HG03354 (cell line): ENCODE results near the gene ZDHHC16.
"Not testable (repeated sequence)": the region's sequence is repeated elsewhere in the genome, so short reads cannot be mapped to it uniquely, and the experiment has no call there.

Experiments
- ATAC-seq: cut with Tn5 transposase; IDR thresholded peaks from one replicate; pipeline ENCODE4 v1.9.1; 2021; ENCODE audit warnings: mild to moderate bottlenecking; ENCODE audit not compliant: unreplicated experiment, poor library complexity, severe bottlenecking

ZDHHC16 gene

GRCh38 chr10:97445722-97446639 is at the start of gene ZDHHC16, which contains the start of gene EXOSC1:
ZDHHC16 (plus strand) TSS chr10:97446175; CDS start chr10:97451676, 5,501 bp downstream.
EXOSC1 (minus strand) TSS chr10:97446006; CDS start chr10:97445985, 21 bp downstream.
- ATAC-seq: peak; percentile 97

GRCh38 chr10:97399843-97400545 is 46.0 kb upstream of the ZDHHC16 start:
- ATAC-seq: no peak

- peak; percentile 96 for ATAC-seq
Measured at GRCh38 chr10:97400665-97401454, 45.1 kb upstream of the ZDHHC16 start, which contains the start of gene RRP12. RRP12 (minus strand) TSS chr10:97401340; CDS start chr10:97401231, 109 bp downstream.

GRCh38 chr10:97401455-97401919 is 44.5 kb upstream of the ZDHHC16 start:
- ATAC-seq: no peak

- no peak for ATAC-seq
Measured at GRCh38 chr10:97404044-97404443, 41.9 kb upstream of the ZDHHC16 start.

GRCh38 chr10:97406064-97406463 is 39.9 kb upstream of the ZDHHC16 start:
- ATAC-seq: no peak

- ATAC-seq: not testable (repeated sequence)
Measured at GRCh38 chr10:97406483-97406882, 39.5 kb upstream of the ZDHHC16 start.

GRCh38 chr10:97407211-97407951 is 38.6 kb upstream of the ZDHHC16 start:
- peak; percentile 96 for ATAC-seq

- ATAC-seq: no peak
Measured at GRCh38 chr10:97407952-97408248, 38.1 kb upstream of the ZDHHC16 start.

GRCh38 chr10:97408496-97408992 is 37.4 kb upstream of the ZDHHC16 start:
- ATAC-seq: no peak

- no peak for ATAC-seq
Measured at GRCh38 chr10:97411406-97411805, 34.6 kb upstream of the ZDHHC16 start.

GRCh38 chr10:97412891-97413304 is 33.1 kb upstream of the ZDHHC16 start:
- no peak for ATAC-seq

- no peak for ATAC-seq
Measured at GRCh38 chr10:97416565-97416964, 29.4 kb upstream of the ZDHHC16 start.

GRCh38 chr10:97423757-97424098 is 22.2 kb upstream of the ZDHHC16 start:
- ATAC-seq: not testable (repeated sequence)

- ATAC-seq: peak; percentile 90
Measured at GRCh38 chr10:97425964-97426775, 19.8 kb upstream of the ZDHHC16 start, which contains the start of gene PGAM1. PGAM1 (plus strand) TSS chr10:97426191; CDS start chr10:97426308, 117 bp downstream.

GRCh38 chr10:97426776-97427570 is 19.0 kb upstream of the ZDHHC16 start:
- ATAC-seq: no peak

GRCh38 chr10:97427571-97428179 is 18.3 kb upstream of the ZDHHC16 start:
- ATAC-seq: no peak
